ENCODE measurements around the gene SOAT1. TPM values are rescaled to one million over a fixed set of nuclear protein-coding genes. Genes with fewer than 3 reads are reported as not detected.
A peak's percentile ranks its signal among the peaks of the same experiment; 100 is the strongest.
"Not testable (repeated sequence)": the region's sequence is repeated elsewhere in the genome, so short reads cannot be mapped to it uniquely, and the experiment has no call there.

Gene SOAT1
- total RNA-seq, 1 donor, result 37.6 TPM

- no peak for DNase-seq (ENCODE audit: low read depth)
- TF ChIP-seq CTCF (IDR thresholded peaks at IDR 0.05; ENCODE audit: insufficient read depth, low read depth, low read length), result no peak
- H3K4me3 ChIP-seq (ENCODE audit: low read depth, low read length), result no peak overlapping the region
Measured at GRCh38 chr1:179341943-179342547, 48.4 kb downstream of the SOAT1 start.

GRCh38 chr1:179342740-179343404, 49.3 kb downstream of the SOAT1 start:
- TF ChIP-seq CTCF (IDR thresholded peaks at IDR 0.05; ENCODE audit: insufficient read depth, low read depth, low read length), result no peak
- H3K4me3 ChIP-seq (ENCODE audit: low read depth, low read length), result no peak overlapping the region

GRCh38 chr1:179351281-179351680, 57.7 kb downstream of the SOAT1 start:
- H3K4me3 ChIP-seq (ENCODE audit: low read depth, low read length), result no peak overlapping the region
- DNase-seq (ENCODE audit: low read depth), result no peak
- no peak for TF ChIP-seq CTCF (IDR thresholded peaks at IDR 0.05; ENCODE audit: insufficient read depth, low read depth, low read length)

More at GRCh38 chr1:179342740-179343404, 49.3 kb downstream of the SOAT1 start:
- DNase-seq (ENCODE audit: low read depth), result no peak

- TF ChIP-seq CTCF (IDR thresholded peaks at IDR 0.05; ENCODE audit: insufficient read depth, low read depth, low read length), result no peak
- H3K4me3 ChIP-seq (ENCODE audit: low read depth, low read length), result no peak overlapping the region
- DNase-seq (ENCODE audit: low read depth), result no peak
Measured at GRCh38 chr1:179352236-179352635, 58.6 kb downstream of the SOAT1 start.

GRCh38 chr1:179353546-179353945, 59.9 kb downstream of the SOAT1 start:
- H3K4me3 ChIP-seq (ENCODE audit: low read depth, low read length), result no peak overlapping the region
- peak; percentile 98 for DNase-seq (ENCODE audit: low read depth)
- no peak for TF ChIP-seq CTCF (IDR thresholded peaks at IDR 0.05; ENCODE audit: insufficient read depth, low read depth, low read length)

- peak; percentile 79 for DNase-seq (ENCODE audit: low read depth)
- not testable (repeated sequence) for H3K4me3 ChIP-seq (ENCODE audit: low read depth, low read length)
Measured at GRCh38 chr1:179361631-179362030, 68.0 kb downstream of the SOAT1 start.

- peak; percentile 87 for DNase-seq (ENCODE audit: low read depth)
- TF ChIP-seq CTCF (IDR thresholded peaks at IDR 0.05; ENCODE audit: insufficient read depth, low read depth, low read length), result peak; percentile 32
- peak within 1 kb of the TSS; percentile 93 for H3K4me3 ChIP-seq (ENCODE audit: low read depth, low read length)
Measured at GRCh38 chr1:179365342-179366092, 71.9 kb downstream of the SOAT1 start, which contains the start of gene AXDND1. AXDND1 (plus strand) TSS chr1:179365971; CDS start chr1:179366510, 539 bp downstream.
